Loucy (cell line): ENCODE results near the gene PRDM10.

ENCODE experiments used
- CTCF ChIP-seq: fragments of 200-600 bp; sonication (generic); conservative IDR thresholded peaks from 2 replicates; pipeline ENCODE4 v1.5.1; 2014; ENCODE audit warnings: mild to moderate bottlenecking, antibody characterized with exemption, low read length
- EZH2phosphoT487 ChIP-seq: fragments of 200-600 bp; IDR thresholded peaks from 2 replicates; pipeline ENCODE4 v1.6.1; 2018; ENCODE audit warnings: antibody characterized with exemption, mild to moderate bottlenecking, moderate library complexity, borderline replicate concordance

GRCh38 chr11:129911298-129911697 is 91.3 kb downstream of the PRDM10 start:
- TF ChIP-seq CTCF, result no peak
- no peak for TF ChIP-seq EZH2phosphoT487
